ENCODE measurements around the gene SLF2.
A peak's percentile ranks its signal among the peaks of the same experiment; 100 is the strongest.

The SLF2 gene

GRCh38 chr10:100968062-100968736, 55.4 kb downstream of the SLF2 start:
- no peak overlapping the region for H3K27ac ChIP-seq
- POLR2A ChIA-PET (ENCODE audit: low non-redundant PET) = no interaction called here
- no peak for DNase-seq (ENCODE audit: low spot score)
- no peak for TF ChIP-seq CTCF (conservative IDR thresholded peaks at IDR 0.05; ENCODE audit: low read depth)
- CTCF ChIA-PET = interaction anchor here (0.5 to 1.7 kb wide), 8 partner anchors 11 to 662 kb away, joined by 3 to 6 read pairs (median 4); no protein-coding TSS in a partner anchor

GRCh38 chr10:100968863-100969186, 56.1 kb downstream of the SLF2 start:
- TF ChIP-seq CTCF (conservative IDR thresholded peaks at IDR 0.05; ENCODE audit: low read depth) = no peak
- POLR2A ChIA-PET (ENCODE audit: low non-redundant PET) = interaction anchor here (0.7 kb wide), 1 partner anchor 24 kb away, joined by 4 read pairs; no protein-coding TSS in a partner anchor
- H3K27ac ChIP-seq = no peak overlapping the region
- no peak for DNase-seq (ENCODE audit: low spot score)
- CTCF ChIA-PET = interaction anchor here (0.6 to 1.7 kb wide), 6 partner anchors 12 to 47 kb away, joined by 3 to 6 read pairs (median 4); no protein-coding TSS in a partner anchor

GRCh38 chr10:100969187-100970075, 56.7 kb downstream of the SLF2 start, which contains the start of gene SEMA4G:
Gene SEMA4G (plus strand): TSS chr10:100969504. CDS start chr10:100972913, 3,409 bp downstream.
- peak; percentile 70 for TF ChIP-seq CTCF (conservative IDR thresholded peaks at IDR 0.05; ENCODE audit: low read depth)
- POLR2A ChIA-PET (ENCODE audit: low non-redundant PET) = interaction anchor here (0.7 kb wide), 1 partner anchor 23 kb away, joined by 4 read pairs; no protein-coding TSS in a partner anchor
- no peak within 1 kb of the TSS for H3K27ac ChIP-seq
- DNase-seq (ENCODE audit: low spot score) = peak; percentile 54
- CTCF ChIA-PET = interaction anchor here (0.6 to 1.7 kb wide), 8 partner anchors 12 to 724 kb away, joined by 3 to 6 read pairs (median 4); no protein-coding TSS in a partner anchor

GRCh38 chr10:100970076-100970913, 57.5 kb downstream of the SLF2 start:
- no peak for TF ChIP-seq CTCF (conservative IDR thresholded peaks at IDR 0.05; ENCODE audit: low read depth)
- peak; percentile 28 for DNase-seq (ENCODE audit: low spot score)
- POLR2A ChIA-PET (ENCODE audit: low non-redundant PET) = no interaction called here
- CTCF ChIA-PET = interaction anchor here (0.6 to 1.7 kb wide), 5 partner anchors 13 to 723 kb away, joined by 3 to 6 read pairs (median 5); no protein-coding TSS in a partner anchor
- no peak overlapping the region for H3K27ac ChIP-seq

- TF ChIP-seq CTCF (conservative IDR thresholded peaks at IDR 0.05; ENCODE audit: low read depth) = no peak
- DNase-seq (ENCODE audit: low spot score) = no peak
- H3K27ac ChIP-seq = no peak overlapping the region; the same call in 1 of the 2 replicates
- CTCF ChIA-PET = interaction anchor here (1.2 to 1.4 kb wide), 2 partner anchors 26 to 27 kb away, joined by 5 read pairs; no protein-coding TSS in a partner anchor
- POLR2A ChIA-PET (ENCODE audit: low non-redundant PET) = no interaction called here
These were observed 58.4 kb downstream of the SLF2 start for GRCh38 chr10:100970914-100971811.
